Tibial nerve (tissue), 4 donors: ENCODE measurements around the gene VPS13D. TPM values are rescaled to one million over a fixed set of nuclear protein-coding genes. Genes with fewer than 3 reads are reported as not detected.
A peak's percentile ranks its signal among the peaks of the same experiment; 100 is the strongest.

Experiments used
- DNase-seq, 2 donors: peaks; one replicate each; pipeline ENCODE4 v3.0.0-alpha.2; 2019; ENCODE audit warnings: low spot score in 2 of 2
- H3K27ac ChIP-seq, 4 donors: fragments of 200-600 bp; sonication (generic) in 3 of 4; one replicate each; pipeline ENCODE4 v1.5.1; 2017 to 2019; ENCODE audit warnings: mild to moderate bottlenecking in 1 of 4
- H3K27me3 ChIP-seq, 2 donors: fragments of 200-600 bp; sonication (generic) in 1 of 2; one replicate each; pipeline versions ENCODE4 v1.5.1 to v1.6.0; 2017 to 2019
- H3K36me3 ChIP-seq, 3 donors: fragments of 200-600 bp; sonication (generic); one replicate each; pipeline ENCODE4 v1.5.1; 2018 to 2019
- H3K4me1 ChIP-seq, 4 donors: fragments of 200-600 bp; sonication (generic) in 3 of 4; one replicate each; pipeline ENCODE4 v1.5.1; 2017 to 2019
- H3K4me3 ChIP-seq, 4 donors: fragments of 200-600 bp; sonication (generic) in 3 of 4; one replicate each; pipeline ENCODE4 v1.5.1; 2017 to 2019; ENCODE audit warnings: mild to moderate bottlenecking in 1 of 4, moderate library complexity in 1 of 4
- H3K9me3 ChIP-seq, 4 donors: fragments of 200-600 bp; sonication (generic) in 3 of 4; one replicate each; pipeline ENCODE4 v1.5.1; 2017 to 2019
- CTCF ChIP-seq, 5 experiments: fragments of 200-600 bp in 3 of 5; fragments of 450-650 bp in 2 of 5; sonication (generic) in 3 of 5; IDR thresholded peaks; one replicate each; pipeline ENCODE4 v1.5.1; 2016 to 2019; ENCODE audit warnings: antibody characterized with exemption in 5 of 5, mild to moderate bottlenecking in 3 of 5, moderate library complexity in 2 of 5
- EP300 ChIP-seq, 2 donors: sonication (generic); formaldehyde crosslinking; IDR thresholded peaks; one replicate each; pipeline ENCODE4 v1.6.1; 2017; ENCODE audit warnings: antibody characterized with exemption in 2 of 2, mild to moderate bottlenecking in 1 of 2
- POLR2A ChIP-seq, 2 donors: fragments of 450-650 bp; IDR thresholded peaks; one replicate each; pipeline ENCODE4 v1.6.1; 2017; ENCODE audit warnings: antibody characterized with exemption in 2 of 2, mild to moderate bottlenecking in 2 of 2, moderate library complexity in 2 of 2
- WGBS, 2 donors: methylation state at CpG; one replicate each; pipeline ENCODE4 v1.1.5; 2018; 5-methylcytosine and 5-hydroxymethylcytosine counted together
- total RNA-seq, 4 donors: library from RNA; depleted of rRNA; stranded (reverse); fragments of >200 nt; gene quantifications; one replicate each; pipeline ENCODE4 v1.1.0, GENCODE V29; 2016

Gene VPS13D
- total RNA-seq, 4 donors from 2014 or later: 99.2 to 132 (median 110) TPM

- TF ChIP-seq EP300 (IDR thresholded peaks at IDR 0.05) (no peak), POLR2A (IDR thresholded peaks at IDR 0.05) (no peak), CTCF (IDR thresholded peaks at IDR 0.05) (no peak)
- H3K36me3 ChIP-seq: peaks cover 0 to 57% (median 15%) of the 10 kb centered on the region in 3 donors
- H3K4me3 ChIP-seq: no peak overlapping the region
- 80 to 82% methylated on average over 7 of the region's 7 CpGs for WGBS, 2 donors
- no peaks in the 10 kb centered on the region for H3K27me3 ChIP-seq
- H3K4me1 ChIP-seq: peaks cover 0 to 18% (median 9%) of the 10 kb centered on the region in 4 donors
- H3K9me3 ChIP-seq: no peaks in the 10 kb centered on the region
- peak overlapping the region in 2 of 4 donors; percentile 9 to 40 for H3K27ac ChIP-seq
- no peak for DNase-seq
These were observed 24.8 kb upstream of the VPS13D start for GRCh38 chr1:12204754-12205658.

DNA sequence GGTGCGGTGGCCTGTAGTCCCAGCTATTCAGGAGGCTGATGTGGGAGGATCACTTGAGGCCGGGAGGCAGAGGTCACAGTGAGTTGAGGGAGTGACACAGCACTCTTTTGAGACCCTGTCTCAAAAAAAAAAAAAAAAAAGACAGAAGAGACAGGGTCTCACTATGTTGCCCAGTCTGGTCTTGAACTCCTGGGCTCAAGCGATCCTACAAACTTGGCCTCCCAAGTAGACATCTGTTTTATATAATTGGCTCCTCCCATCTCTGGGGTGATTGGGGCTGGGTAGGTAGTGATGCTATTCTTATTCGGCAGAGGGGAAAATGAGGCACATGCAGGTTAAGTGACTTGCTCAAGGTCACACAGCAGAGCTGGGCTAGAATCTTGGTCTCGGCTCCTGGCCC lies 23.6 kb upstream of the VPS13D start:
- no peak overlapping the region for H3K27ac ChIP-seq
- no peak for DNase-seq
- peaks cover 0 to 21% (median 9%) of the 10 kb centered on the region in 4 donors for H3K4me1 ChIP-seq
- no peaks in the 10 kb centered on the region for H3K9me3 ChIP-seq
- 71 to 78% methylated on average over 5 of the region's 5 CpGs for WGBS, 2 donors
- no peaks in the 10 kb centered on the region for H3K27me3 ChIP-seq
- peaks cover 0 to 48% (median 15%) of the 10 kb centered on the region in 3 donors for H3K36me3 ChIP-seq
- TF ChIP-seq POLR2A (IDR thresholded peaks at IDR 0.05) (no peak), CTCF (IDR thresholded peaks at IDR 0.05) (no peak), EP300 (IDR thresholded peaks at IDR 0.05) (no peak)
- no peak overlapping the region for H3K4me3 ChIP-seq

GRCh38 chr1:12206792-12207424 lies 22.9 kb upstream of the VPS13D start:
- Histone ChIP-seq H3K27ac (no peak overlapping the region), H3K4me1 (peaks cover 0 to 21% (median 9%) of the 10 kb centered on the region in 4 donors), H3K36me3 (peaks cover 0 to 41% (median 15%) of the 10 kb centered on the region in 3 donors), H3K9me3 (no peaks in the 10 kb centered on the region), H3K4me3 (no peak overlapping the region), H3K27me3 (no peaks in the 10 kb centered on the region)
- DNase-seq: no peak
- WGBS, 2 donors: 74 to 75% methylated on average over 11 to 15 of the region's 17 CpGs
- TF ChIP-seq POLR2A (IDR thresholded peaks at IDR 0.05) (no peak), CTCF (IDR thresholded peaks at IDR 0.05) (no peak), EP300 (IDR thresholded peaks at IDR 0.05) (no peak)

DNA sequence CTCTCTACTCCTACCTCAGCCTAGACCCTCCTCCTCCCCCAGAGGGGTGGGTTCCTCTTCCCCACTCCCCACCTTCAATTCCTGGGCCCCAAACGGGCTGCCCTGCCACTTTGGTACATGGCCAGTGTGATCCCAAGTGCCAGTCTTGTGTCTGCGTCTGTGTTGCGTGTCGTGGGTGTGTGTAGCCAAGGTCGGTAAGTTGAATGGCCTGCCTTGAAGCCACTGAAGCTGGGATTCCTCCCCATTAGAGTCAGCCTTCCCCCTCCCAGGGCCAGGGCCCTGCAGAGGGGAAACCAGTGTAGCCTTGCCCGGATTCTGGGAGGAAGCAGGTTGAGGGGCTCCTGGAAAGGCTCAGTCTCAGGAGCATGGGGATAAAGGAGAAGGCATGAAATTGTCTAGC lies 21.6 kb upstream of the VPS13D start:
- 51 to 56% methylated on average over 6 of the region's 6 CpGs for WGBS, 2 donors
- TF ChIP-seq POLR2A (IDR thresholded peaks at IDR 0.05): no peak
- TF ChIP-seq EP300 (IDR thresholded peaks at IDR 0.05): no peak
- TF ChIP-seq CTCF (IDR thresholded peaks at IDR 0.05): no peak
- Histone ChIP-seq H3K27ac (peak overlapping the region in 3 of 4 donors; percentile 27 to 70 (median 57)), H3K4me1 (peaks cover 0 to 21% (median 9%) of the 10 kb centered on the region in 4 donors), H3K9me3 (no peaks in the 10 kb centered on the region), H3K4me3 (no peak overlapping the region), H3K36me3 (peaks cover 0 to 28% (median 15%) of the 10 kb centered on the region in 3 donors), H3K27me3 (no peaks in the 10 kb centered on the region)
- no peak for DNase-seq
